ENCODE data around the gene DRC3.

DNA sequence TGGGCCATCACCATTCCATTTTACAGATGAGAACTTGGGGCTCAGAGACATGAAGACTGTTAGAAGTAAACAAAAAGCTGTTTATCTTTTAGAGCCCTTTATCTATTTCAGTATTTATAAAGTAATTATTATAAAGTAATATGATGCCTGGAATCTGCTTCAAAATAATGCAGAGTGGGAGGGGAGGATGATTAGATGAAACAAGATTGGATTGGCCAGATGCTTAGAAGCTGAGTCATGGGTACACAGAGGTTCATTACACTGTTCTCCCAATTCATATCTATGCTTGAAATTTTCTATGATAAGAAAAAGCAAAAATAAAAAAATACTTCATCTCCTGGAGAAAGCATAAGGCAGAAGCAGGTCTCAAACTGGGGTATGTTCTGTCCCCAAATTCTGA lies 29.8 kb upstream of the DRC3 start:
- TF ChIP-seq, protein P1, sequence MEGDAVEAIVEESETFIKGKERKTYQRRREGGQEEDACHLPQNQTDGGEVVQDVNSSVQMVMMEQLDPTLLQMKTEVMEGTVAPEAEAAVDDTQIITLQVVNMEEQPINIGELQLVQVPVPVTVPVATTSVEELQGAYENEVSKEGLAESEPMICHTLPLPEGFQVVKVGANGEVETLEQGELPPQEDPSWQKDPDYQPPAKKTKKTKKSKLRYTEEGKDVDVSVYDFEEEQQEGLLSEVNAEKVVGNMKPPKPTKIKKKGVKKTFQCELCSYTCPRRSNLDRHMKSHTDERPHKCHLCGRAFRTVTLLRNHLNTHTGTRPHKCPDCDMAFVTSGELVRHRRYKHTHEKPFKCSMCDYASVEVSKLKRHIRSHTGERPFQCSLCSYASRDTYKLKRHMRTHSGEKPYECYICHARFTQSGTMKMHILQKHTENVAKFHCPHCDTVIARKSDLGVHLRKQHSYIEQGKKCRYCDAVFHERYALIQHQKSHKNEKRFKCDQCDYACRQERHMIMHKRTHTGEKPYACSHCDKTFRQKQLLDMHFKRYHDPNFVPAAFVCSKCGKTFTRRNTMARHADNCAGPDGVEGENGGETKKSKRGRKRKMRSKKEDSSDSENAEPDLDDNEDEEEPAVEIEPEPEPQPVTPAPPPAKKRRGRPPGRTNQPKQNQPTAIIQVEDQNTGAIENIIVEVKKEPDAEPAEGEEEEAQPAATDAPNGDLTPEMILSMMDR (IDR thresholded peaks at IDR 0.05) = no peak
- no peak for TF ChIP-seq POLR2A (IDR thresholded peaks at IDR 0.05; ENCODE audit: low read depth)
- TF ChIP-seq POLR2AphosphoS5 (IDR thresholded peaks at IDR 0.05) = no peak

Data from esophagus muscularis mucosa (tissue), 3 donors.